ENCODE data around the gene UGGT2.
A peak's percentile ranks its signal among the peaks of the same experiment; 100 is the strongest.

Gene UGGT2

DNA sequence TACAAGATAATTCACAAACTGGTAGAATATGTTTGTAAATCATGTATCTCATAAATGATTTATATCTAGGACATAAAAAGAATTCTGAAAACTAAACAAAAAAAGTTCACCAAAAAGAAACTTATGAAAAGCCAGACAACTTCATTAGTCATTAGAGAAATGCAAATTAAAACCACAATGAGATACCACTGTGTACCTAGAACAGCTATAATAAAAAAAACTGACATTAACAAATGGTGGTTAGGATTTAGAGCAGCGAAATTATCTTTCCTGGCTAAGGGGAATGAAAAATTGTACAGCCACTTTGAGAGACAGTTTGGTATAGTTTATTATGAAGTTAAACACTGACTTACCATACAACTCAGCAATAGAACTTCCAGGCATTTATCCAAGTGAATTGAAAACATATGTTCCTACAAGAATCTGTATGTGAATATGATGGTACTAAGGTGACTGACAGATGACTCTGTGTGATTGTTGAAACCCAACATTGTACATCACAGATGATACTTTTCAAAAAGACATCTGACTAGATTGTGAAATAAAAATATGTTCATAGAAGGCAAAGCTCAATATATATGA is 41.8 kb downstream of the UGGT2 start:
- Histone ChIP-seq H3K36me3 (replicated peaks; ENCODE audit: low read depth, low read length) (peaks cover 11% of the 10 kb centered on the region), H4K20me1 (ENCODE audit: insufficient read depth, low read length) (no peaks in the 10 kb centered on the region), H3K4me1 (ENCODE audit: low read length) (peaks cover 13% of the 10 kb centered on the region), H3K4me2 (ENCODE audit: low read length) (no peak overlapping the region), H3K27me3 (ENCODE audit: low read depth, low read length) (no peaks in the 10 kb centered on the region), H3K9me3 (ENCODE audit: insufficient read depth, low read length) (no peaks in the 10 kb centered on the region), H3K4me3 (ENCODE audit: low read length) (no peak overlapping the region), H2AFZ (ENCODE audit: low read depth, low read length) (no peak overlapping the region), H3K27ac (ENCODE audit: low read length) (no peak overlapping the region), H3K9ac (ENCODE audit: low read length) (no peak overlapping the region), H3K79me2 (ENCODE audit: low read length) (no peaks in the 10 kb centered on the region; the same call in 1 of the 2 replicates)
- TF ChIP-seq, protein P1, sequence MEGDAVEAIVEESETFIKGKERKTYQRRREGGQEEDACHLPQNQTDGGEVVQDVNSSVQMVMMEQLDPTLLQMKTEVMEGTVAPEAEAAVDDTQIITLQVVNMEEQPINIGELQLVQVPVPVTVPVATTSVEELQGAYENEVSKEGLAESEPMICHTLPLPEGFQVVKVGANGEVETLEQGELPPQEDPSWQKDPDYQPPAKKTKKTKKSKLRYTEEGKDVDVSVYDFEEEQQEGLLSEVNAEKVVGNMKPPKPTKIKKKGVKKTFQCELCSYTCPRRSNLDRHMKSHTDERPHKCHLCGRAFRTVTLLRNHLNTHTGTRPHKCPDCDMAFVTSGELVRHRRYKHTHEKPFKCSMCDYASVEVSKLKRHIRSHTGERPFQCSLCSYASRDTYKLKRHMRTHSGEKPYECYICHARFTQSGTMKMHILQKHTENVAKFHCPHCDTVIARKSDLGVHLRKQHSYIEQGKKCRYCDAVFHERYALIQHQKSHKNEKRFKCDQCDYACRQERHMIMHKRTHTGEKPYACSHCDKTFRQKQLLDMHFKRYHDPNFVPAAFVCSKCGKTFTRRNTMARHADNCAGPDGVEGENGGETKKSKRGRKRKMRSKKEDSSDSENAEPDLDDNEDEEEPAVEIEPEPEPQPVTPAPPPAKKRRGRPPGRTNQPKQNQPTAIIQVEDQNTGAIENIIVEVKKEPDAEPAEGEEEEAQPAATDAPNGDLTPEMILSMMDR (IDR thresholded peaks at IDR 0.05; ENCODE audit: low read depth, low read length): no peak
- TF ChIP-seq EZH2phosphoT487 (IDR thresholded peaks at IDR 0.05; ENCODE audit: low read depth): no peak

DNA sequence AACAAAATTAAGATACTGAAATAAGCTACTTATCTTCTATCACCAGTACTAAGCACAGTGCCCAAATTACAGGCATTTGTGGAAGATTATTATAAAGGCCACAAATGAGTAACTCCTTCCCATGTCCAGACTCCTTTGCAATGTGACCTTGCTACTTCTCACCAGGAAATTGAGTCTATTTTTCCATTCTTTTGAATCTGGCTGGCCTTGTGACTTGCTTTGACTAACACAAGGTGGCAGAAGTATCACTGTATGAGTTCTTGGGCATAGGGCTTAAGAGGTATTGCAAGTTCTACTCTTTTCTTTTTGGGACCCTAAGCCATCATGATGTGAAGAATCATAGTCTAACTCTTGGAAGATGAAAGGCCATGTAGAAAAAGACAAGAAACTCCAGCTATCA is 49.9 kb downstream of the UGGT2 start:
- Histone ChIP-seq H4K20me1 (ENCODE audit: insufficient read depth, low read length) (no peaks in the 10 kb centered on the region), H3K4me2 (ENCODE audit: low read length) (no peak overlapping the region), H3K27ac (ENCODE audit: low read length) (no peak overlapping the region), H3K4me3 (ENCODE audit: low read length) (no peak overlapping the region), H3K9ac (ENCODE audit: low read length) (no peak overlapping the region), H3K27me3 (ENCODE audit: low read depth, low read length) (no peaks in the 10 kb centered on the region), H3K36me3 (replicated peaks; ENCODE audit: low read depth, low read length) (peaks cover 11% of the 10 kb centered on the region), H3K4me1 (ENCODE audit: low read length) (no peaks in the 10 kb centered on the region), H3K79me2 (ENCODE audit: low read length) (no peaks in the 10 kb centered on the region; the same call in 1 of the 2 replicates), H2AFZ (ENCODE audit: low read depth, low read length) (no peak overlapping the region), H3K9me3 (ENCODE audit: insufficient read depth, low read length) (no peaks in the 10 kb centered on the region)
- no peak for TF ChIP-seq EZH2phosphoT487 (IDR thresholded peaks at IDR 0.05; ENCODE audit: low read depth)
- TF ChIP-seq, protein P1 (IDR thresholded peaks at IDR 0.05; ENCODE audit: low read depth, low read length): peak; percentile 35

DNA sequence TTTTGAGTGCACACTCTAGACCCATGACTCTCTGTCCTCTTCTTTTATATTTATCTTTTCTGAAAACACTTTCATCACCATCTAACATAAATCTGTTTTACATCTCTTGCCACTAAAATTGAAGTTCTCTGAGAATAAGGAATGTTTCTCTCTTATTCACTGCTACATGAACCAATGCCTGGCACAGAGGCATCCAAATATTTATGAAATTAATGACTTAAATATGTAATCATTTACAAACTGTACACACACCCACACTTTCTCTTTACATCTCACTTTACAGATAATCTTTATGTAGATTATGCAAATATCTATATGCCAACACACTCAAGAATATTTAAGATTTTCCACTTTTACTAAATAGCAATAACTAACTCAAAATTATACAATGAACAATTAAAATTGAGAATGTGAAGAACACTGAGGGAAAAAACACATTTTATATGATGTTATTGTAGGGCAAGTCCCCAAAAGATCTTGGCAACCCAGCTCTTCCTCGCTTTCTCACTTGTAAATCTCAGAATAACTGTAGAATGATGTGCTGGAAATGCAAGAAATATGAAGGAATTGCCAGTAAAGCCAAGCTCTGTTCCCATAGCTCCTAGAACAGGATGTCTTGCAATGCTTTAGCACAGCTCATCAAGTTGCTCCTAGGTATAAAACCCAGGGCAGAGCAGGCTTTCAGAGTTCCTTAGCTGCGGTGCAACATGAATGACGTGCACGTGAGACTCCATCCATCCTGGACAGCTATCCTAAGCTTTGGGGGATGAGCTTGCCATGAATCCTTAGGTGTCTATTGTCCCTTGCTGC is 50.7 kb downstream of the UGGT2 start:
- H3K36me3 ChIP-seq (replicated peaks; ENCODE audit: low read depth, low read length): peaks cover 3% of the 10 kb centered on the region
- no peaks in the 10 kb centered on the region for H3K4me1 ChIP-seq (ENCODE audit: low read length)
- no peaks in the 10 kb centered on the region for H4K20me1 ChIP-seq (ENCODE audit: insufficient read depth, low read length)
- H3K27ac ChIP-seq (ENCODE audit: low read length): no peak overlapping the region
- H3K27me3 ChIP-seq (ENCODE audit: low read depth, low read length): no peaks in the 10 kb centered on the region
- no peak for TF ChIP-seq EZH2phosphoT487 (IDR thresholded peaks at IDR 0.05; ENCODE audit: low read depth)
- TF ChIP-seq, protein P1 (IDR thresholded peaks at IDR 0.05; ENCODE audit: low read depth, low read length): no peak
- no peak overlapping the region for H3K4me2 ChIP-seq (ENCODE audit: low read length)
- no peaks in the 10 kb centered on the region for H3K9me3 ChIP-seq (ENCODE audit: insufficient read depth, low read length)
- H2AFZ ChIP-seq (ENCODE audit: low read depth, low read length): no peak overlapping the region
- H3K4me3 ChIP-seq (ENCODE audit: low read length): no peak overlapping the region
- H3K9ac ChIP-seq (ENCODE audit: low read length): no peak overlapping the region
- H3K79me2 ChIP-seq (ENCODE audit: low read length): no peaks in the 10 kb centered on the region

DNA sequence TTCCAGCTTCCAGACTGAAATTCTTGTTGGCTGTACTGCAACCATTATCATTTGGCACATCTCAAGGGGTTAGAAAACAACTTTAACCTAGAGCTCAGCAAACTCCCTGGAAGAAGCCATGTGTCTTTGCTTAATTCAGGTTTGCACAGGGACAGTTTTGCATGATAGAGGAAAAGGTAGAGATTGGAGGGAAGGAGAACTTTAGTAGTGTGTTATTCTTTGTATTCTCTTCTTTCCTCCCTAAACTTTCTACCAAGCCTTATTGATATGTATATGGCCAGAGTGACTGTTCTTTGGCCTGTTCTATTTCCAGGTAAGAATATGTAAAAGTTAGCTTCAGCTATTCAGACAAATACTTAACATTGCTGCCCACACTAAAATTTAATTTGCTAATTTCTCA is 53.1 kb downstream of the UGGT2 start:
- Histone ChIP-seq H3K4me2 (ENCODE audit: low read length) (no peak overlapping the region), H3K4me3 (ENCODE audit: low read length) (no peak overlapping the region), H3K79me2 (ENCODE audit: low read length) (no peaks in the 10 kb centered on the region), H3K9ac (ENCODE audit: low read length) (no peak overlapping the region), H3K27ac (ENCODE audit: low read length) (no peak overlapping the region), H3K27me3 (ENCODE audit: low read depth, low read length) (no peaks in the 10 kb centered on the region), H3K36me3 (replicated peaks; ENCODE audit: low read depth, low read length) (peaks cover 3% of the 10 kb centered on the region), H4K20me1 (ENCODE audit: insufficient read depth, low read length) (no peaks in the 10 kb centered on the region), H3K4me1 (ENCODE audit: low read length) (no peaks in the 10 kb centered on the region), H3K9me3 (ENCODE audit: insufficient read depth, low read length) (no peaks in the 10 kb centered on the region), H2AFZ (ENCODE audit: low read depth, low read length) (no peak overlapping the region)
- TF ChIP-seq EZH2phosphoT487 (IDR thresholded peaks at IDR 0.05; ENCODE audit: low read depth): no peak
- TF ChIP-seq, protein P1 (IDR thresholded peaks at IDR 0.05; ENCODE audit: low read depth, low read length): no peak
